ENCODE measurements around the gene OTUD7B. TPM values are rescaled to one million over a fixed set of nuclear protein-coding genes. Genes with fewer than 3 reads are reported as not detected.

The OTUD7B gene
- total and polyA plus RNA-seq, 9 of the 15 experiments (the other 6 are each of a cell fraction or from before 2014, with no cell fraction given): 0.96 to 18.8 (median 7.4) TPM

GRCh38 chr1:149962039-149962647 is 48.4 kb downstream of the OTUD7B start (continued):
- no peak for TF ChIP-seq ZNF449 (CRISPR knock-in tag; IDR thresholded peaks at IDR 0.05)
- TF ChIP-seq SMC3 (conservative IDR thresholded peaks at IDR 0.05; ENCODE audit: insufficient read depth, low read depth, low read length): peak; percentile 56
- 0 out of 2 replicates have a peak, but pooled peaks have one; percentile 1 for TF ChIP-seq MAFG (tag; conservative IDR thresholded peaks at IDR 0.05)
- TF ChIP-seq MYC (IDR thresholded peaks at IDR 0.05; ENCODE audit: low read depth, low read length): no peak
- no peak for TF ChIP-seq MYC (CRISPR knock-in tag; IDR thresholded peaks at IDR 0.05; ENCODE audit: borderline replicate concordance, low read depth)
- no peak for TF ChIP-seq NELFE (IDR thresholded peaks at IDR 0.05; ENCODE audit: insufficient read depth, insufficient read length)
- no peak for TF ChIP-seq ARHGAP35 (IDR thresholded peaks at IDR 0.05; ENCODE audit: partially characterized antibody)
- TF ChIP-seq KLF10 (CRISPR knock-in tag; IDR thresholded peaks at IDR 0.05): no peak
- no peak for TF ChIP-seq U2AF2 (optimal IDR thresholded peaks at IDR 0.05; ENCODE audit: low read depth, low read length)
- TF ChIP-seq ZNF551 (CRISPR knock-in tag; IDR thresholded peaks at IDR 0.05): no peak
- TF ChIP-seq NCOR1 (IDR thresholded peaks at IDR 0.05): no peak
- TF ChIP-seq DEAF1 (CRISPR knock-in tag; IDR thresholded peaks at IDR 0.05): peak; percentile 79
- TF ChIP-seq RBFOX2 (IDR thresholded peaks at IDR 0.05; ENCODE audit: low read depth, low read length): no peak
- TF ChIP-seq BRD4 (IDR thresholded peaks at IDR 0.05): no peak
- peak; percentile 20; the same call in 1 of the 2 replicates for TF ChIP-seq SPI1 (IDR thresholded peaks at IDR 0.05; ENCODE audit: borderline replicate concordance, low read depth, low read length)
- no peak for TF ChIP-seq GTF2A2 (tag; IDR thresholded peaks at IDR 0.05)
- TF ChIP-seq ARNT (IDR thresholded peaks at IDR 0.05): no peak
- TF ChIP-seq ZNF444 (CRISPR knock-in tag; IDR thresholded peaks at IDR 0.05): no peak
- TF ChIP-seq GABPB2 (CRISPR knock-in tag; conservative IDR thresholded peaks at IDR 0.05): no peak
- TF ChIP-seq STAT6 (CRISPR knock-in tag; IDR thresholded peaks at IDR 0.05): no peak
- no peak for TF ChIP-seq RAD51 (IDR thresholded peaks at IDR 0.05; ENCODE audit: borderline replicate concordance, low read depth)
- TF ChIP-seq ZBTB34 (CRISPR knock-in tag; IDR thresholded peaks at IDR 0.05): no peak
- no peak for TF ChIP-seq ZFP36 (IDR thresholded peaks at IDR 0.05; ENCODE audit: low read depth, low read length, partially characterized antibody)

Measured in K562 (cell line).